HG02759 (cell line): ENCODE measurements around the gene CCR7.
A peak's percentile ranks its signal among the peaks of the same experiment; 100 is the strongest.

ENCODE experiments used
- ATAC-seq: cut with Tn5 transposase; IDR thresholded peaks from one replicate; pipeline ENCODE4 v1.9.1; 2021; ENCODE audit warnings: mild to moderate bottlenecking, moderate library complexity; ENCODE audit not compliant: unreplicated experiment

CCR7 gene

DNA sequence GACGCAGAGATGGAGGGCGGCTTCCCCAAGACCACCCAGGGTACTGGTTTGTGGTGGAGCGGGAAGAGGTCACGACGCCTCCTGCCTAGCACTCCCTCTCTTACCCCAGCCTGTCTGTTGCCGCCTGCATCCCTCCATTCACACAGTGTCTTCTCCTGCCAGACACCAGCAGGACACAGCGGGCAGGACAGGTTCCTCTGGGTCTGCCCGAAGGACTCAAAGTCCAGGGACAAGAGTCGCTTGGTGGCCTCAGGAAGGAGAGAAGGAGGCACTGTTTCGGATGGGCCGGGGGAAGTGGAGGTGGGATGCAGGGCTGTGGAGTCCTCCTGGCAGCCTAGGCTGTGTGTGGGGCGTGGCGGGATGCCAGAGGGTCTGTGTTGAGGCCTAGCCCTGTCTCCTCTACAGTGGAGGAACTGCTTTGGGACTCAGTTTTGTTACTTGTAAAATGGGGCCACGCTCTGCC is 44.2 kb downstream of the CCR7 start:
- no peak for ATAC-seq

DNA sequence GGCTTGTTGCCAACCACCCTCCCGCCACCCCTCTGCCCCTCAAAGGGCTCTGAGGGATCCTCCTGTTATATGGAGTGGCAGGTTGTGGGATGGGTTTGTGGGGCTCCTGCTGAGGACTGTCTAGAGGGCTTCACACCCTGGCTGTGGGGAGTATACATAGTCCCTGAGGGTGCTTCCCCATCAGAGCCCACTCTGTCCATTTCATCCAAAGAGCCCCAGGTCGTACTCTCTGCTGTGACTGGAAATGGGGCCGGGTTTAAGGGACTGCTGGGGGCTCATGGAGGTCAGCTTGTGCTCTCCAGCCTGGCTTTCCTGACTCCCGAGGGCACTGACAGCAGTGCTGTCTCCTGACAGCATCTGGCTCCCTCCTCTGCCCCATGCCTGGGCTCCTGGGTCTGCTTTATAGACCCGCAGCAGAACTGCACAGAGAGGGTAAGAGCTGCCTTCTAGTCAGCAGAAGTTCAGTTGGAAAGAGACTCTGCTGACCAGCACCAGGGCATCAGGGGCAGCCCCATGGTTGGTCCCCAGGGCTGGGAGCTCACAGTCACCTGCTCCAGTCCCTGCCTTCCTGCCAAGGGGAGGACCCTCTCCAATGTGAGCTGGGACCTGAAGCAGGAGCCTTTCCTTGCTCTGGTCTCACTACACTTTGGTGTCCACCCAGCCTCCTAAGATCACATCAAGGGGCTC is 46.0 kb downstream of the CCR7 start:
- no peak for ATAC-seq

DNA sequence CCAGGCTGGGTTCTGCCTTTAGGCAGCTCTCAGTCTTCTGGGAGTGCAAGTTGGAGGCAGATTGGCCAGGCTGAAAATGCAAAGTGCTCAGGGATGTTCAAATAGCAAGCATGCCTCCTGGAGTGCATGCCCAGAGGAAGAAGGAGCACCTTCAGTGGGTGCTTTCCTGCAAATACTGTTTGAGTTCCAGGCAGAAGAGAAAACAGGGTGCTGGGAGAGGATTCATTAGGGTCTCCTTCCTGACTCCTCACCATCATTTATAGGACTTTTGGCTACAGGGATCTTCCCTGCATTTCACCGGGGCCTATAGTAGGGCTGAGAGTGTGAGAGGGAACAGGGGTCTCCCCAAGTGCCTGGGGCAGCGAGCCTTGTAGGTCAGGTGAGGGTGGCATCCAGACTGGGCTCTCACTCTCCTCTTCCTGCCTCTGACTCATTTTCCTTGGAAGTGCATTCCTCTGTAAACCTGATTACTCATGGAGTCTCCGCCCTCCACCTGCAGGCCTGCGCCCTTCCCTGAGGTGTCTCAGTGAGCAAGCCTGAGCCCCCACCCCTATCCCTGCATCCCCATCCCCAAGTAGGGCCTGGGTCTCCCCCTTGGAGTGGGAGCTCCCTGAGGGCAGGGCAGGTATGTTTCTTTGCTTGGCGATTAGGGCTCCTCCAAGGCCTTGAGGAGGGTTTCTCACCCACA is 46.7 kb downstream of the CCR7 start:
- ATAC-seq: no peak

DNA sequence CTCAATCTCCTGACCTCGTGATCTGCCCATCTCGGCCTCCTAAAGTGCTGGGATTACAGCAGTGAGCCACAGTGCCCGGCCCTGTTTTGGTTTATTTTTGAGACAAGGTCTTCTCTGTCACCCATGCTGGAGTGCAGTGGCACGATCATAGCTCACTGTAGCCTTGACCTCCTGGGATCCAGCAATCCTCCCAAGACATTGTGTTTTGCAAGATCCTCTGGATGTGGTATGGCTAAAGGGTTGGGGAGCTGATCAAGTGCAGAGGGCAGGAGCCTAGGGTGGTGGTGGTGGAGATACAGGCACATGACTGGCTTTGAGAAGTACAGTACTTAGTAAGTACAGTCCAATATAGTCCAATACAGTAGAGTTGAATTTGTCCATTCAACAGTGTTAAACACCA is 47.3 kb downstream of the CCR7 start:
- ATAC-seq: no peak

DNA sequence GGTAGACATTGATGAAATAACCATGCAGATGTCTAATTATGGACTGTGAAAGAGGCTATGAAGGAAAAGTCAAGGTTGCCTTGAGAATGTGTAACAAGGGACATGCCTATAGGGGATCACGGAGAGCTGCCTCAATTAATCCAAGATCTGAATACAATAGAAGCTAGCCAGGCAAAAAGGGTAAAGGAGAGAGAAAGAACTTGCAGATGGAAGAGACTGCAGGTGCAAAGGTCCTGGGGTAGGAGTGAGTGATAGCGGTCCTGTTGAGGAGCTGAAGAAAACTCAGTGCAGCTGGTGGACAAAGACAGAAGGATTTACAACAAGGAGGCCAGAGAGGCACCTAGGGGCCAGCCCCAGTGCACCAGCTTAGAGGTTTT is 48.0 kb downstream of the CCR7 start:
- no peak for ATAC-seq

DNA sequence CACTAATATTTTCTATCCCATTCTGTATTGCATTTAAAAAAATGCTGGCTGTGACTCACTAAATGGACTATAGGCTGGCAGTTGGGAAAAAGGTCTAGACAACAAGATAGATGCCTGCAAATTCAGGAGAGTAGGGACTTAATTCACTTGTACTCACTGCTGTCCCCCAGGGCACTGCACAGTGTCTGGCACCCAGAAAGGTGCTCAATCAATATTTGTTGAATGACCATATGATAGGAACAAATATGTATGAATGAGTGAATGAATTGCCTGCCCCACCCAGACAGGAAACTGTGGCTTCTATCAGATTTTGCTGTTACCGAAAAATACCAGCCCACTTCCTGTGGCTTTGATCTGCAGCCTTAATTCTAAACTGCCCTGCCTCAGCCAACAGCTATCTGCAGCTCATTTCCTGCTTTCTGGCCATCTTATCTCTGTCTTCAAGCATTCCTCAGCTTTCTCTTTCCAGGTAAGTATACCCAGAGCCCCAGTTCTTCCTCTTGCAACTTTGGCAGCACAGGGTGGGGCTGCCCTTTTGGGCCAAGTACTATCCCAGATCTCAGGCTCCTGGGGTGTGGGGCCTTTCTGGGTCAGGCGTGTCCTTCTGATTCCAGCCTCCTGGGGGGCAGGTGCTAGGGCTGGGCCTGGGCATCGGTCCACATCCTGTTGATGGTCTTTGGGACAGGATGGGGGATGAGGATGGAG is 48.5 kb downstream of the CCR7 start:
- ATAC-seq: peak; percentile 69

DNA sequence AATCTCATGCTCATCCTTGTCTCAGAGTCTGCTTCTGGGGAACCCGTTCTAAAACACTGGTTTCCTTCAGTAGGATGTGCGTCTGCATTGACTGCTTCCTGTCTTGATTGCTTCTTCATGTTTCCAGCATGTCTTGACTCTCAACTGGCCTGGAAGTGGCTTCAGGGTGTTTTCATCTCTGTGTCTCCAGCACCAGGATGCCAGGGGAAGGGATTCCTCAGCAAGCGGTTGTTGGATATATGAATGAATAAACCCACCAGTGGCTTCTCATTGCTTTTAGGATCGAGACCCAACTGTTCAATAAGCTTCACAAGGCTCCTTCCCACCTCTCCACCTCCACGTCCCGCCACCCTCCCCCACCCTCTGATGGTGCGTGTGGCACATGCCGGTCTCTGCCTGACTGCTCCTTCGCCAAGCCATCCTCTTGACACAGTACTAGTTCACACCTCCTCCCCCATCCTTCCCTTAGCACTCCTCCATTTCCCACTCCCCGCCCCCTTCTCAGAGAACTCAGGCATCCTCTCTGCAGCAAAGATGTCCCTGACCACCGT is 49.7 kb downstream of the CCR7 start:
- no peak for ATAC-seq

DNA sequence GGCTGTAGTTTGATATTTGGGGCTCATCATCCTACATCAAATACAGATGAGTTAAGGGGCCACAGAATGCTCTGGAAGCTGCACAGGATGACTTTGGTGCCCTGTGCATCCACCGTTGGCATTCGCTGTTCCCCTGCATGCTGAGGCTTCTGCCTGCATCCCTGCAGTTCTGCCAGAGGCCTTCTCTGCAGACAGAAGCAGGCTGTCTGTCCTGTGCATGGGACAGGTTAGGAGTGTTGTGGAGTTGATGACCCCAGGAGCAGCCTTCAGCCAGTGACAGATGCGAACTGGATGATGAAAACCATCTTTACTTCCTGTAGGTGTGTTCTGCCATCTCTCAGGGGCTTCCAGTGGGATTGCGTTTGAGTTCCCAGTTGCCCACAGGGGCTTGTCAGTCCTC is 50.3 kb downstream of the CCR7 start:
- no peak for ATAC-seq

DNA sequence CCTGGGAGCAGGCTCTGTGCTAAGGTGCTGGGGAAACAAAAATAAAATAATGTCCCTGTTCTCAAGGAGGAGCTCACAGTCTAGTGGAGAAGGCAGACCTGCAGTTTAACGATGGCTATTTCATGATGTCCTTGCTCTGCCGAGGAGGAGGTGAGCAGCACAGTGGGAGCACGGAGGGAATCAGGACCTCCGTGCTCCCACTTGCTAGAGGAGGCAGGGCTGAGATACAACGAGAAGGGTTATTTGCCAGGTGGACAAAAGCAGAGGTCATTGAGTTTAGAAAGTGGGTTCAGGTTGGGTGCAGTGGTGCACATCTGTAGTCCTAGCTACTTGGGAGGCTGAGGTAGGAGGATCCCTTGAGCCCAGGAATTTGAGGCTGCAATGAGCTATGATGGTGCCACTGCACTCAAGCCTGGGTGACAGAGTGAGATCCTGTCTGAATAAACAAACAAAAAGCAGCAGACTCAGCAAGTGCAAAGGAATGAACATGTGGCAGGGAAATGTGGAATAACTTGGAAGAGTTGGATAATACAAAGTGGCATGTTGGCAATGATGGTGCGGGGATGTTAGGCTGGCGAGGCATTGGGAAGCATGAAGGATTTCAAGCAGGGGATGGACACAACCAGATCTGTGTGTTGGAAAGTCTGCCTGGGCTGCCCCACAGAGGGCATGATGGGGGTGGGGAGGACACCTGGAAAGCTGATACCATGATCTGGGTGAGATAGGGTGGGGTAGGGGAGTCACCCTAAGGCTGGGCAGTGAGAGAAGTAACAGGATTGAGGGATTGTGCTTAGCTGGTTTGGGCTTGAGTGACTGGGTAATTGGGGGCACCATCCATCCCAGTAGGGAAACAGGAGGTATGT is 51.0 kb downstream of the CCR7 start:
- no peak for ATAC-seq

DNA sequence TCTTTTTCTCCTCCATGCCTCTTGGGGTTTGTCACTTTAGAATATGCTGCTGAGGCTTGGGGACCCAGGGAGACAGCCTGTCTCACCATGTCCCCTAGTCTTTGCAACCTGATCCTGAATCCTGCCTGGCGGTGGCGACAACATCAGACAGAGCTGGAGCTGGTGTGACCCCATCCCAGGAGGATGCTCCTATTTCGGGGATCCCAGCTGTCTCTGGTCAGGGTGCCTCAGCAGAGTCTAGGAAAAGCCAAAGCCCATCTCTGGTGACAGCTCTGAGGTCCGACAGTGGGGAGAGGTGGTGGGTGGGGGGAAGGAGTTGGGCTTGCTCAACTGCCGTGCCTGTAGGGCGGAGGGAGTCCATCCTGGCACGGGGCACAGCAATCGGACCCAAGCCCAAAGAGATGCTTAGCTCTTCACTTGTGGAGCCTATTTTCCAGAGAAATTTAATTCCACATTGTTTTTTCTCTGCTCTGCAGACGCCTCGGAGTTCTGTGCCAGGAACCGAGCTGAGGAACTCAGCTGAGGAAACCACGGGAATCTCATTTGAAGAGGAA is 53.5 kb downstream of the CCR7 start:
- no peak for ATAC-seq

DNA sequence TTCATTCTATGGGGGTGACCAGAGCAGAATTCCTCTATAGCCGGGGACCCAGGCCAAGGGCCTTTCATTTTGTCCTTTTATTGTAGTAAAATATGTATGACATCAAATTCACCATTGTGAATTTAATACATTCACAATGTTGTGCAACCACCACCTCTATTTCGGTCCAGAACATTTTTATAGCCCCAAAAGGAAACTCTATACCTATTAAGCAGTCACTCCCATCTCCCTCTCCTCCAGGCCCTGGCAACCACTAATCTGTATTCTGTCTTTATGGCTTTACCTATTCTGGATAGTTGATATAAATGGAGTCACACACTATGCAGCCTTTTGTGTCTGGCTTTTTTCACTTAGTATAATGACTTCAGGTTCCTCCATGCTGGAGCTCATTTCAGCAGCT is 54.1 kb downstream of the CCR7 start:
- no peak for ATAC-seq

DNA sequence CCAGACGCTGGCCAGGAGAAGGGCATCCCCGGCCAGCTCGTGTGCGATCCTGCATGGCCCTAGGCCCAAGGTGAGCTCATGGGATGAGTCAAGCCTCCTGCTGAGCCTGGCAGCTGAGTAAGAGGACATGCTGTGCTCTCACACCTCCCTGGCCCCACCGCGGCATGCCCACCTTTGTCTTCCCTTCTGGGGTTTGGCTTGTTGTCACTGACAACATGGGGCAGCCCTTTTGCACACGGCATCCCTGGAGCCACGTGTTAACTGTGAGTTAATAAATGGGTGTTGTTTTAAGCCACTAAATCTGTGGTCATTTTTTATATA is 55.0 kb downstream of the CCR7 start:
- ATAC-seq: no peak

DNA sequence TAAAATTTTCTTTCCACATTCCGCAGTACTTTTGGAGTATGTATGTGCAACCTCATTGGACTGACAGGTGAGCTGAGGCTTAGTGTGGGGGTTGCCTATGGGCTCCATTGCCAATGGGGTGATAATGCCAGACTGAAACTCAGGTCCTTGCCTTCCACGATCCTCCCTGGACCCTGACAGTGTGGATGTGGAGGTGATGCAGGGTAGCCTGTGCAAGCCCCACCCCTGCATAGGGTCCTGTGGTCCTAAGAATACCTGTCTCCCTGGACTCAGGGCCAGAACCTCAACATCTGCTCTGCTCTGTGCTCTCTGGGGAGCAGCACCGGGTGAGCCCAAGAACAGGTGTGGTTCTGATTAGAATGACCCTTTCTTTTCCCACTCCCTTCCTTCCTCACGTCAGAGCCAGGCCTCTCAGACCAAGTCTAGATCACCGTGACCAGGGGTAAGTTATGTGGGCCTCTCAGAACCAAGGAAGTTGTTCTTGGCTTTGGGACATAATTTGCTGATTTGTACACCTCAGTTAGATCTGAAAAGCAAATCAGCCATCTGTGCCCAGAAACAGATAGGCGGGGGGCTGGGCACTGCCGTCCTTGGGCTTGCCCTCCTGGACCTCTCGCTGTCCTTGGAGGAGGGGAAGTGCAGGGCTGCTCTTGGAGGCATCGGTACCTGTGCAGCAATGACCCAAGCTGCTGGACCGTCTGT is 55.5 kb downstream of the CCR7 start:
- ATAC-seq: no peak

DNA sequence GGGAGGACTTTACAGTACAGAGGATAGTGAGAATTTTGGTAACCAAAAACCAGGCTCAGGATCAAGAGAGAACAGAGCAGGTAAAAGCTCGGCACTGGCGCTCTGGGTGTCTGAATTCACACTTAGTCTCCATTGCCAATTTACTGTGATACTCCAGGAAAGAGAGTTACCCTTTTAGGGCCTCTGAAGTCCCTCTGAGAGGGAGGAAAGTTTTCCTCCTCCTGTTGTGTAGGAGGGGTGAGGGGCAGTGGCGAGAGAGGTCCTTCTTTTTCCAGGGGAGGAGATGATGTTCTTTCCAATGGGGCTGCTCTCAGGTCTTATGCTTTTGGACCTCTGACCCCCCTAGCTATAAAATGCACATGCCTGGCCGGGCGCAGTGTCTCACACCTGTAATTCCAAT is 58.5 kb downstream of the CCR7 start:
- no peak for ATAC-seq
